Ovary (tissue), 9 donors: ENCODE data around the gene IFIT1B. TPM values are rescaled to one million over a fixed set of nuclear protein-coding genes. Genes with fewer than 3 reads are reported as not detected.

ENCODE experiments used
- DNase-seq, 5 donors: peaks; one replicate each; pipeline ENCODE4 v3.0.0-alpha.2; 2019 to 2020
- H3K27ac ChIP-seq, 2 donors: fragments of 200-600 bp; one replicate each; pipeline versions ENCODE4 v1.5.1 to v1.8.0; 2019 to 2022
- H3K27me3 ChIP-seq: fragments of 200-600 bp; one replicate; pipeline ENCODE4 v1.8.0; 2022
- H3K36me3 ChIP-seq: fragments of 200-600 bp; sonication (generic); one replicate; pipeline ENCODE4 v1.5.1; 2019
- H3K4me1 ChIP-seq: one replicate; pipeline ENCODE4 v1.8.1; 2013; ENCODE audit warnings: mild to moderate bottlenecking, moderate library complexity; ENCODE audit not compliant: insufficient read depth
- H3K4me3 ChIP-seq: fragments of 200-600 bp; sonication (generic); one replicate; pipeline ENCODE4 v1.5.1; 2017
- H3K9me3 ChIP-seq, 2 donors: fragments of 200-600 bp in 1 of 2; sonication (generic) in 1 of 2; one replicate each; pipeline versions ENCODE4 v1.5.1 to v1.8.1; 2013 to 2019; ENCODE audit warnings: mild to moderate bottlenecking in 1 of 2, moderate library complexity in 1 of 2
- EP300 ChIP-seq: sonication (generic); formaldehyde crosslinking; IDR thresholded peaks from one replicate; pipeline ENCODE4 v1.6.1; 2017; ENCODE audit warnings: antibody characterized with exemption
- POLR2A ChIP-seq: fragments of 450-650 bp; IDR thresholded peaks from one replicate; pipeline ENCODE4 v1.6.1; 2017; ENCODE audit warnings: antibody characterized with exemption, mild to moderate bottlenecking, moderate library complexity
- WGBS, 3 donors: extraction: QIAGEN DNeasy Blood & Tissue Kit in 1 of 3; methylation state at CpG; one replicate each; pipeline versions ENCODE4 v1.1.5 to v1.1.7; 2013 to 2017; 5-methylcytosine and 5-hydroxymethylcytosine counted together
- intact Hi-C, 4 donors: fragments of 100-400 bp; cut with DNase I; formaldehyde crosslinking; loops; one replicate each; pipeline versions ENCODE4 v1.11.0 to v1.15.1; 2022 to 2023
- polyA plus RNA-seq, 2 donors: library from polyadenylated mRNA; stranded (reverse); fragments of 200-250 nt in 1 of 2; fragments of 350-450 nt in 1 of 2; fragmentation: Illumina TruSeq in 1 of 2; extraction: RNeasy Lipid Tissue Mini Kit (QIAGEN cat#74804) in 1 of 2; gene quantifications; one replicate each; pipeline ENCODE4 v1.2.3, GENCODE V29; 2013 to 2014
- total RNA-seq, 7 donors: library from RNA; depleted of rRNA in 2 of 7; stranded (reverse); fragments of >200 nt in 2 of 7; fragmentation: NEBNext Ultra II Directional in 3 of 7; extraction: Animal tissue kit (Norgen Biotek cat#: 25700) in 3 of 7; gene quantifications; one replicate each; pipeline versions ENCODE4 v1.1.0 to v1.2.4, GENCODE V29; 2016 to 2023
- TF ChIP-seq, protein P1 (sequence below), 3 donors: fragments of 450-650 bp in 2 of 3; fragments of 200-600 bp in 1 of 3; IDR thresholded peaks; one replicate each; pipeline versions ENCODE4 v1.5.1 to v1.8.0; 2016 to 2022; ENCODE audit warnings: antibody characterized with exemption in 3 of 3, mild to moderate bottlenecking in 1 of 3
- donor health status: DM: no; HTN: no; CAD: no; lungs with moderate emphysema.
- donor health status: DM: no; HTN: no; CAD: no.
- donor health status: Bipolar disorder and iron deficiency.
- donor health status: DM: yes; HTN: yes; CAD: no.
- donor health status: DM: no; HTN: no; CAD: no.
- donor health status: DM: yes; HTN: yes; CAD: no.

IFIT1B gene
- total and polyA plus RNA-seq, 9 donors, result 0.18 TPM; not detected in 8

DNA sequence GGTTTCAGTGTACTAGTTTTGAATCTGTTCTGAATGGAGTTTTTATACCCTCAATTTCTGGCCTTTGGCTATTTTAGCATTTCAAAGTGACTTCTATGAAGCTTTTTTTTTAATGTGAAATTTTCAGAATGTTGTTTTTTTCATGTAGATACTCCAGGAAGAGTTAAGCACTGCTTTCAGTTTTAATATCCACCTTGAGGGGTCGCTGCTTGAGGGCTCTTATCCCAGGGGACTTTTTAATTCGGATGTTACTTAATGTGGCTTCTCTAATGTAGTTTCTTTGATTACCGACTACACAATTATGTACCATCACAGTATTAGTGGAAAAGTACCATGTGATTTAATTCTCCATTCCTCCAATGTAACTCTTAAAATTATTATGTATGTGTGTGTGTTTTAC, 41.7 kb downstream of the IFIT1B start:
- Histone ChIP-seq H3K27me3 (no peaks in the 10 kb centered on the region), H3K9me3 (no peaks in the 10 kb centered on the region), H3K36me3 (no peaks in the 10 kb centered on the region), H3K27ac (peak overlapping the region in 1 of 2 donors; percentile 6), H3K4me1 (peaks cover 9% of the 10 kb centered on the region), H3K4me3 (no peak overlapping the region)
- intact Hi-C loops, result no loop called here
- 48 to 55% (median 49%) methylated on average over 3 of the region's 3 CpGs for WGBS, 3 donors
- TF ChIP-seq EP300 (no peak), POLR2A (no peak)
- TF ChIP-seq, protein P1, sequence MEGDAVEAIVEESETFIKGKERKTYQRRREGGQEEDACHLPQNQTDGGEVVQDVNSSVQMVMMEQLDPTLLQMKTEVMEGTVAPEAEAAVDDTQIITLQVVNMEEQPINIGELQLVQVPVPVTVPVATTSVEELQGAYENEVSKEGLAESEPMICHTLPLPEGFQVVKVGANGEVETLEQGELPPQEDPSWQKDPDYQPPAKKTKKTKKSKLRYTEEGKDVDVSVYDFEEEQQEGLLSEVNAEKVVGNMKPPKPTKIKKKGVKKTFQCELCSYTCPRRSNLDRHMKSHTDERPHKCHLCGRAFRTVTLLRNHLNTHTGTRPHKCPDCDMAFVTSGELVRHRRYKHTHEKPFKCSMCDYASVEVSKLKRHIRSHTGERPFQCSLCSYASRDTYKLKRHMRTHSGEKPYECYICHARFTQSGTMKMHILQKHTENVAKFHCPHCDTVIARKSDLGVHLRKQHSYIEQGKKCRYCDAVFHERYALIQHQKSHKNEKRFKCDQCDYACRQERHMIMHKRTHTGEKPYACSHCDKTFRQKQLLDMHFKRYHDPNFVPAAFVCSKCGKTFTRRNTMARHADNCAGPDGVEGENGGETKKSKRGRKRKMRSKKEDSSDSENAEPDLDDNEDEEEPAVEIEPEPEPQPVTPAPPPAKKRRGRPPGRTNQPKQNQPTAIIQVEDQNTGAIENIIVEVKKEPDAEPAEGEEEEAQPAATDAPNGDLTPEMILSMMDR (IDR thresholded peaks at IDR 0.05), result no peak
- DNase-seq, result no peak

DNA sequence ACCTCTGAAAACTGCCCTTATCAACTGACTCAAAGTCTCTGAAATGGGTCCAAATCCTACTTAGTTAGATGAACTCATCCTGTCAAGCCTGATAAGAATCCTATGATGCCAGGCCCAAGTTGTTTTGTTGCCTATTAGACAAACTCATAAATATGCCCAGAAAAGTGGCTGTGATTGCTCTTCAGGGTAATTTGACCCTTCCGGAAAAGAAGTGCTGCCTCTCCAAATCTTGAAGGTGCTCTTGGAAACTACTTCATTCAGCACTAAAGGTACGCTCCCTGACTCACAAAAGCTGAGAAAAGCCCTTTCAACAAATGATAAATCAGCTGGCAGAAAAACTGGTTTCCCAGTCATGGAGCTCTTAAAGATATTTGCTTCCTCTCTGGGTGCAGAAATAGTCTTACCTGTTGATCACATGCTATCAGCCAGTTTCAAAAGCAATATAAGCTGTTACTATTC, 43.2 kb downstream of the IFIT1B start:
- Histone ChIP-seq H3K4me3 (no peak overlapping the region), H3K27ac (no peak overlapping the region), H3K4me1 (peaks cover 4% of the 10 kb centered on the region), H3K36me3 (no peaks in the 10 kb centered on the region), H3K27me3 (no peaks in the 10 kb centered on the region), H3K9me3 (no peaks in the 10 kb centered on the region)
- intact Hi-C loops, result no loop called here
- TF ChIP-seq EP300 (no peak), POLR2A (no peak)
- TF ChIP-seq, protein P1 (IDR thresholded peaks at IDR 0.05), result no peak
- DNase-seq, result no peak
- 84 to 100% (median 97%) methylated on average over 2 of the region's 2 CpGs for WGBS, 3 donors

DNA sequence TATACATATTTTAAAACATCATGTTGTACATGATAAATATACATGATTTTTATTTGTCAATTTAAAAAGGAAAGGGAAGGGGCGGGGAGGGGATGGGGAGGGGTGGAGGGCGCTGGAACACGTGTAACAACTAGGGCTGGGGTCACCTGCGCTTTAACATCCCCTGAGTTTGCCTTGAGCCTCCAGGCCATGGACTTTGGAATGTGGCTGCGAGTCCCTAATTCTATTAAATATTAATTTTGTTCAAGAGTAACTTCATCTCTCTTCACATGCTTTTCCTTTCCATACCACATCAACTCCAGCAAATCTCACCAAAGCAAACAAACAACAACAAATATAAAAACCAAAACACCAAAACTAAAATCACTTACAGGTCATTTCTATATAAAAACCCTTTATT, 47.1 kb downstream of the IFIT1B start:
- 81 to 87% (median 83%) methylated on average over 5 of the region's 5 CpGs for WGBS, 3 donors
- H3K27ac ChIP-seq, result no peak overlapping the region
- no peak overlapping the region for H3K4me3 ChIP-seq
- no peaks in the 10 kb centered on the region for H3K4me1 ChIP-seq
- TF ChIP-seq EP300, result no peak
- TF ChIP-seq, protein P1 (IDR thresholded peaks at IDR 0.05), result no peak
- TF ChIP-seq POLR2A, result no peak
- H3K9me3 ChIP-seq, result no peaks in the 10 kb centered on the region
- intact Hi-C loops, result loop anchor here in 3 of 4 donors (5.0 kb wide), 2 partner anchors 132 to 137 kb away; no protein-coding TSS in a partner anchor
- H3K36me3 ChIP-seq, result no peaks in the 10 kb centered on the region
- no peaks in the 10 kb centered on the region for H3K27me3 ChIP-seq
- DNase-seq, result no peak

DNA sequence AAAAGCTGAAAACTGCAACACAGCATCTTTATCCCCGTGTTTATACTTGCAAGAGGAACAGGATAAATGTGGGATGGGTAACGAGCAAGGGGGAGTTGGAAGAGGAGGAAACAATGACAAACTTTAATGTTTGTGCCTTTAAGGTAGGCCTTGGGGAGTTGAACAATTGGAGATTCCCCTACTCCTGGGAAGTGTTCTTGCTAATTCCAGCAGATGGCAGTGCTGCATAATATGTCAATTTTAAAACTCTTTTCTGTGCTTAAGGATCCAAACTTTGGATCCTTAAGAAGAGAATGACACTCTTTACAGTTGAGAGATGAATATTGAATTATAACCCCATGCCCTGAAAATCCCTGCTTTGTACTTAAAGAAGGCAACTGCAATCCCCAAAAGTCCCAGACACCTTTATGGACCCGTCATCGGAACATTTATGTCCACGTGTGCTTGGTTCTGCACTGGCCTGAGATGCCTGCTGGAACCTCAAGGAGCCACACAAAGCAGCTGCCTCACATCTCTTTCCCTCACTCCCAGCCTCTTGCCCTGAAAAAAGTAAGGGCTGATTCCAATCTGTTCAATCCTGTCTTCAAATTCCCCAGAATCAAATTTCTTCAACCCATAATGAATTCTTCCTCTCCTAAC, 48.5 kb downstream of the IFIT1B start:
- H3K4me1 ChIP-seq, result no peaks in the 10 kb centered on the region
- no peak overlapping the region for H3K4me3 ChIP-seq
- H3K27ac ChIP-seq, result no peak overlapping the region
- H3K36me3 ChIP-seq, result no peaks in the 10 kb centered on the region
- TF ChIP-seq POLR2A, result no peak
- no peak for TF ChIP-seq EP300
- TF ChIP-seq, protein P1 (IDR thresholded peaks at IDR 0.05), result peak; percentile 26 to 78 (median 75)
- intact Hi-C loops, result loop anchor here (2.0 to 5.0 kb wide), 3 partner anchors 131 to 136 kb away; no protein-coding TSS in a partner anchor
- peak in 1 of 5 donors; percentile 38 for DNase-seq
- 50 to 55% (median 53%) methylated on average over 5 of the region's 5 CpGs for WGBS, 3 donors
- H3K9me3 ChIP-seq, result no peaks in the 10 kb centered on the region
- no peaks in the 10 kb centered on the region for H3K27me3 ChIP-seq
